ENCODE results near the gene CFAP99.

The CFAP99 gene

DNA sequence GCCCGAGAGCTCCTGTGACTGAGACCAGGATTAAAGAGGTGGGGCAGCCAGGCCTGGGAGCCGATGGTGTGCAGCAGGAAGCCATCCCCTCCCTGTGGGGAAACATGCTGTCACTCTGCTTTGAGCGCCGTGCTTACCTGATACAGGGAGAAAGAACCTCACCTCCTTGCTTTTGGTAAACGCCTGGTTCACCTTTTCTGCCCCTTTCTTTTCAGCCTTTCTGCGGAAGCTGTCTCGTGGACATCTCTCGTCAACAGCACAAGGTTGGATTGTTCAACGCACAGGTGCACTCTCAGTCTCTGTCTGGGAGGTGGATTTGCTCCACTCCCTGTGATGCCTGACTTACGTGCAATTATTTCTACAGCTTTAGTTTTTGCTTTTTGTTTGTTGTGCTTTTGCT is 12.3 kb upstream of the CFAP99 start:
- no peak overlapping the region for H3K9ac ChIP-seq (ENCODE audit: low read depth, low read length)
- no peaks in the 10 kb centered on the region for H3K79me2 ChIP-seq (ENCODE audit: insufficient read depth, low read length)
- no peaks in the 10 kb centered on the region for H3K36me3 ChIP-seq (ENCODE audit: insufficient read depth, low read length)
- ATAC-seq (ENCODE audit: insufficient read depth, low read depth) (no peak), DNase-seq (no peak)
- H4K20me1 ChIP-seq (ENCODE audit: insufficient read depth, low read length), result peaks cover 52% of the 10 kb centered on the region
- no peak for TF ChIP-seq EZH2 (IDR thresholded peaks at IDR 0.05; ENCODE audit: borderline replicate concordance, low read depth, low read length, severe bottlenecking)
- TF ChIP-seq, protein P1, sequence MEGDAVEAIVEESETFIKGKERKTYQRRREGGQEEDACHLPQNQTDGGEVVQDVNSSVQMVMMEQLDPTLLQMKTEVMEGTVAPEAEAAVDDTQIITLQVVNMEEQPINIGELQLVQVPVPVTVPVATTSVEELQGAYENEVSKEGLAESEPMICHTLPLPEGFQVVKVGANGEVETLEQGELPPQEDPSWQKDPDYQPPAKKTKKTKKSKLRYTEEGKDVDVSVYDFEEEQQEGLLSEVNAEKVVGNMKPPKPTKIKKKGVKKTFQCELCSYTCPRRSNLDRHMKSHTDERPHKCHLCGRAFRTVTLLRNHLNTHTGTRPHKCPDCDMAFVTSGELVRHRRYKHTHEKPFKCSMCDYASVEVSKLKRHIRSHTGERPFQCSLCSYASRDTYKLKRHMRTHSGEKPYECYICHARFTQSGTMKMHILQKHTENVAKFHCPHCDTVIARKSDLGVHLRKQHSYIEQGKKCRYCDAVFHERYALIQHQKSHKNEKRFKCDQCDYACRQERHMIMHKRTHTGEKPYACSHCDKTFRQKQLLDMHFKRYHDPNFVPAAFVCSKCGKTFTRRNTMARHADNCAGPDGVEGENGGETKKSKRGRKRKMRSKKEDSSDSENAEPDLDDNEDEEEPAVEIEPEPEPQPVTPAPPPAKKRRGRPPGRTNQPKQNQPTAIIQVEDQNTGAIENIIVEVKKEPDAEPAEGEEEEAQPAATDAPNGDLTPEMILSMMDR (IDR thresholded peaks at IDR 0.05; ENCODE audit: borderline replicate concordance, extremely low read depth, low read length, poor library complexity, severe bottlenecking), result no peak
- no peak overlapping the region for H2AFZ ChIP-seq (ENCODE audit: low read depth, low read length)
- H3K4me1 ChIP-seq (ENCODE audit: insufficient read depth, low read length), result no peaks in the 10 kb centered on the region
- H3K4me2 ChIP-seq (ENCODE audit: insufficient read depth, low read length), result no peak overlapping the region
- H3K9me3 ChIP-seq (ENCODE audit: insufficient read depth, low read length, severe bottlenecking), result no peaks in the 10 kb centered on the region
- H3K27ac ChIP-seq (ENCODE audit: low read length), result no peak overlapping the region
- peaks cover 37% of the 10 kb centered on the region for H3K27me3 ChIP-seq (ENCODE audit: insufficient read depth, low read length, poor library complexity)
- H3K4me3 ChIP-seq (ENCODE audit: low read depth in 1 of 2, low read length in 2 of 2), result no peak overlapping the region

DNA sequence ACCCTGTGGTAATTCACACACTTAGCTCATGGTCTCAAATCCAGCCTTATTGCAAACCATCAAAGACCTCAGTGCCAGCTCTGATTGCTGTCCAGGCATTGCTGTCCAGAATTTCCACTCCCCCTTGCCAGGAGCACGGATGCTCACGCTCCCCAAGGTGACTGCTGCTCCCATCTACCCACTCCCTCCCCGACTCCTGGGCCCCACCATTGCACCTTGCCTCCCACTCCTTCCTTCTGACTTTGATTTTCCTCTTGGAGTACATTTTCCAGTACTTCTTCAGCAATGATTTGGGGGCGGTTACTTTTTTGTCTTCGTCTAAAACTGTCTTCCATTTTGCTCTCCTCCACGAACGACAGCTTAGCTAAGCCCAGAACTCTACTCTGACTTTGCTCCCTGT is 11.8 kb upstream of the CFAP99 start:
- H3K9me3 ChIP-seq (ENCODE audit: insufficient read depth, low read length, severe bottlenecking), result no peaks in the 10 kb centered on the region
- H3K4me2 ChIP-seq (ENCODE audit: insufficient read depth, low read length), result no peak overlapping the region
- H3K9ac ChIP-seq (ENCODE audit: low read depth, low read length), result no peak overlapping the region
- no peaks in the 10 kb centered on the region for H3K79me2 ChIP-seq (ENCODE audit: insufficient read depth, low read length)
- H3K27me3 ChIP-seq (ENCODE audit: insufficient read depth, low read length, poor library complexity), result peaks cover 31% of the 10 kb centered on the region
- H3K27ac ChIP-seq (ENCODE audit: low read length), result no peak overlapping the region
- no peak overlapping the region for H2AFZ ChIP-seq (ENCODE audit: low read depth, low read length)
- H4K20me1 ChIP-seq (ENCODE audit: insufficient read depth, low read length), result peaks cover 52% of the 10 kb centered on the region
- peaks cover 5% of the 10 kb centered on the region for H3K4me1 ChIP-seq (ENCODE audit: insufficient read depth, low read length)
- ATAC-seq (ENCODE audit: insufficient read depth, low read depth), result no peak
- DNase-seq, result no peak
- no peaks in the 10 kb centered on the region for H3K36me3 ChIP-seq (ENCODE audit: insufficient read depth, low read length)
- H3K4me3 ChIP-seq (ENCODE audit: low read depth in 1 of 2, low read length in 2 of 2), result no peak overlapping the region
- TF ChIP-seq EZH2 (IDR thresholded peaks at IDR 0.05; ENCODE audit: borderline replicate concordance, low read depth, low read length, severe bottlenecking), result no peak
- TF ChIP-seq, protein P1 (IDR thresholded peaks at IDR 0.05; ENCODE audit: borderline replicate concordance, extremely low read depth, low read length, poor library complexity, severe bottlenecking), result no peak

DNA sequence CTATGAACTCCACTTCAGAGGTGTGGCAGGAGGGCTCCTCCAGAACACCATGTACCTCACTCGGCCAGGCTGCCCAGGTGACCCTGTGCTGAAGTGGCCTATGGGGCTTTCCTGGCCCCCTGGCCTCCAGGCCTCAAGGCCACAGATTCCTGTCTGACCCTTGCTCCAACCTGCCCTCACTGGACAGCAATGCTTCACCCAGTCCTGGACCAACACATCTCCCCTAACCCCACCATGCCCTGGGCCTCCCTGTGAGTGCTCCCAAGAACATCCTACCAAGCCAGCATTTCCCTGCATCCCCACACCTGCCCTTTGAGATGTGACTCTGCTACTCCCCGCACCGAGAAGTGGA is 10.8 kb upstream of the CFAP99 start:
- no peak for ATAC-seq (ENCODE audit: insufficient read depth, low read depth)
- no peak for DNase-seq
- Histone ChIP-seq H3K4me2 (ENCODE audit: insufficient read depth, low read length) (no peak overlapping the region), H3K9me3 (ENCODE audit: insufficient read depth, low read length, severe bottlenecking) (no peaks in the 10 kb centered on the region), H3K9ac (ENCODE audit: low read depth, low read length) (no peak overlapping the region), H3K79me2 (ENCODE audit: insufficient read depth, low read length) (no peaks in the 10 kb centered on the region), H3K27ac (ENCODE audit: low read length) (no peak overlapping the region), H3K36me3 (ENCODE audit: insufficient read depth, low read length) (no peaks in the 10 kb centered on the region), H4K20me1 (ENCODE audit: insufficient read depth, low read length) (peaks cover 54% of the 10 kb centered on the region), H3K27me3 (ENCODE audit: insufficient read depth, low read length, poor library complexity) (peaks cover 21% of the 10 kb centered on the region), H3K4me3 (ENCODE audit: low read depth in 1 of 2, low read length in 2 of 2) (no peak overlapping the region), H2AFZ (ENCODE audit: low read depth, low read length) (no peak overlapping the region), H3K4me1 (ENCODE audit: insufficient read depth, low read length) (peaks cover 15% of the 10 kb centered on the region)
- TF ChIP-seq, protein P1 (IDR thresholded peaks at IDR 0.05; ENCODE audit: borderline replicate concordance, extremely low read depth, low read length, poor library complexity, severe bottlenecking), result no peak
- TF ChIP-seq EZH2 (IDR thresholded peaks at IDR 0.05; ENCODE audit: borderline replicate concordance, low read depth, low read length, severe bottlenecking), result no peak

DNA sequence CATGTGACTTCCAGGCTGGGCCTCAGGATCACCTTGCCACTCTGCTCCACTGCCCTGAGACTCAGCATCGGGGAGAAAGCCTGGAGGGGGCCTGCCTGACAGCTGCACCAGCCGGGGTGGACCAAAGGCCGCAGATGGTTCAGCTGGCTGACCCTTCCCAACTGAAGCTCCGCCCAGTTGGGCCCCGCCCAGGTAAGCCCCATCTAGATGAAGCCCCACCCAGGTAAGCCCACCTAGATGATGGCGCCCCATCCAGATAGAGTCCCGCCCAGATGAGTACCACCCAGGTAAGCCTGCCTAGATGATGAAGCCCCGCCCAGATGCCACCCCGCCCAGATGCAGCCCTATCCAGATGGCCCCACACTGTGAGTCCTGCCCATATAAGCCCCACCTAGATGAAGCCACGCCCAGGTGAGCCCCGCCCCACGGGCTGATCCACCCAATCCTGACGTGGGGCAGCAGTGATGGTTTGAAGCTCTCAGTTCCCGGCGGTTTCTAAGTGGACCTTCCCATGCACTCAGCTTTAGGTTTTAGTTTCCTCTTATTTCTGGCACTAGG is 10.3 kb upstream of the CFAP99 start:
- Histone ChIP-seq H4K20me1 (ENCODE audit: insufficient read depth, low read length) (peaks cover 51% of the 10 kb centered on the region), H3K4me3 (ENCODE audit: low read depth in 1 of 2, low read length in 2 of 2) (no peak overlapping the region), H3K36me3 (ENCODE audit: insufficient read depth, low read length) (no peaks in the 10 kb centered on the region), H3K27me3 (ENCODE audit: insufficient read depth, low read length, poor library complexity) (peaks cover 16% of the 10 kb centered on the region), H3K9me3 (ENCODE audit: insufficient read depth, low read length, severe bottlenecking) (no peaks in the 10 kb centered on the region), H3K4me2 (ENCODE audit: insufficient read depth, low read length) (no peak overlapping the region), H3K27ac (ENCODE audit: low read length) (no peak overlapping the region), H3K4me1 (ENCODE audit: insufficient read depth, low read length) (peaks cover 21% of the 10 kb centered on the region), H2AFZ (ENCODE audit: low read depth, low read length) (no peak overlapping the region), H3K9ac (ENCODE audit: low read depth, low read length) (no peak overlapping the region), H3K79me2 (ENCODE audit: insufficient read depth, low read length) (no peaks in the 10 kb centered on the region)
- no peak for ATAC-seq (ENCODE audit: insufficient read depth, low read depth)
- no peak for DNase-seq
- TF ChIP-seq EZH2 (IDR thresholded peaks at IDR 0.05; ENCODE audit: borderline replicate concordance, low read depth, low read length, severe bottlenecking), result no peak
- TF ChIP-seq, protein P1 (IDR thresholded peaks at IDR 0.05; ENCODE audit: borderline replicate concordance, extremely low read depth, low read length, poor library complexity, severe bottlenecking), result no peak
